ENCODE results near the gene FGGY.
"Not testable (repeated sequence)": the region's sequence is repeated elsewhere in the genome, so short reads cannot be mapped to it uniquely, and the experiment has no call there.

The FGGY gene

DNA sequence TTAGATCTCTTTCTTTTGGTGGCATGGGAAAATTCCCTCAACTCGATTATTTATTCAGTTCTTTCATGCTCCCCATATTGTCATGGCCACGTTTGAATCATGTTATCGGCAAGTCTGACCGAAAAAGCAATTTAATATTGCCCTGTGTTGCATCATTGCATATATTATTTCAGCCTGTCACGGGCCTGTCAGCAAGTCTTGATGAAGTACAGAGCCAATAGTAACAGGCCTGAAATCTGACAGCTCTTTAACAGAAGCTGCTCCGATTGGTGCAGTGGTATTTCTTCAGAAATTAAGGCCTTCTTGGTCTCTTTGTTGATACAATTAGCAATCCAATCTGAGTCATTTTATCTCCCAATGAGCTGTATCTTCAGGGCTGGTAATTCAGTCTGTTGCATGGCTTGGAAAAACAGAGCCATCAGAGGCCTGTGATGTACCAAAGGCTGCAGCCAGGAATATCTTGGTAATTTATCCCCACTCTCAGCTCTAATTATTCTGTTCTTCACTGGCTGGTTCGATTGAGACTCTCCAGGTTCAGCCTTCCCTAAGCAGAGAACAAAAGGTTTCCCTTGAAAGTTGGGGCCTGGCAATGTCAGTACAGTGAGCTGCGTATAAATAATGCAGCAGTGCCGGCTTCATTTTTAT lies 149.5 kb downstream of the FGGY start:
- Histone ChIP-seq H3K27me3 (ENCODE audit: control insufficient read depth in 1 of 2, insufficient read depth in 2 of 2, low read length in 2 of 2) (no peaks in the 10 kb centered on the region), H3K9me3 (ENCODE audit: control insufficient read depth in 2 of 2, low read length in 2 of 2) (no peaks in the 10 kb centered on the region), H3K27ac (ENCODE audit: low read length) (peak overlapping the region; percentile 89), H3K9ac (ENCODE audit: low read length in 2 of 2) (peak overlapping the region in 1 of 2 donors; percentile 54), H3K36me3 (ENCODE audit: control insufficient read depth in 2 of 2, insufficient read depth in 2 of 2, low read length in 2 of 2) (no peaks in the 10 kb centered on the region), H3K4me3 (ENCODE audit: low read length in 2 of 2) (no peak overlapping the region), H3K4me1 (ENCODE audit: control insufficient read depth, insufficient read depth, low read length) (peaks cover 28% of the 10 kb centered on the region)

- Histone ChIP-seq H3K4me3 (ENCODE audit: low read length in 2 of 2) (no peak overlapping the region), H3K27ac (ENCODE audit: low read length) (no peak overlapping the region), H3K9me3 (ENCODE audit: control insufficient read depth in 2 of 2, low read length in 2 of 2) (no peaks in the 10 kb centered on the region), H3K9ac (ENCODE audit: low read length in 2 of 2) (no peak overlapping the region), H3K27me3 (ENCODE audit: control insufficient read depth in 1 of 2, insufficient read depth in 2 of 2, low read length in 2 of 2) (no peaks in the 10 kb centered on the region), H3K36me3 (ENCODE audit: control insufficient read depth in 2 of 2, insufficient read depth in 2 of 2, low read length in 2 of 2) (no peaks in the 10 kb centered on the region), H3K4me1 (ENCODE audit: control insufficient read depth, insufficient read depth, low read length) (peaks cover 14% of the 10 kb centered on the region)
These were observed 155.1 kb downstream of the FGGY start for GRCh38 chr1:59452026-59452425.

DNA sequence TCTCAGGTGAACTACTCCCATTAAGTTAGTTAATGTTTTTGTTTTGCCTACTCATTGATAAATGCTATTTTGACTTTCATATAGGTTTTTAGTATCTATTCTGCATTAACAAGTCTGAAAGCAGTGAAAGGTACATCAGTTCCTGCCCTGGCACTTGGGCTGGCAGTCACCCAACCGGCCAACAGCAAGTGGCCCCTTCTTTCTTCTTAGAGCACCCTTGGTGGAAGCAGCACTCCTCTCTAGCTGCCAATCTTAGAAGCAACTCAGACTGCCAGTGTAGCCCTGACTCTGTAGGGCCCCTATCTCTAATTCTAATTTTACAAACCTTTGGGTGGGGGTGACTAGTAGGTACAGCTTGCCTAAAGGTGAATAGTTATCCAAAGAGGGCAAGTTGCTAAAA lies 155.7 kb downstream of the FGGY start:
- H3K36me3 ChIP-seq (ENCODE audit: control insufficient read depth in 2 of 2, insufficient read depth in 2 of 2, low read length in 2 of 2), result no peaks in the 10 kb centered on the region
- peaks cover 9% of the 10 kb centered on the region for H3K4me1 ChIP-seq (ENCODE audit: control insufficient read depth, insufficient read depth, low read length)
- H3K27me3 ChIP-seq (ENCODE audit: control insufficient read depth in 1 of 2, insufficient read depth in 2 of 2, low read length in 2 of 2), result no peaks in the 10 kb centered on the region
- H3K9ac ChIP-seq (ENCODE audit: low read length in 2 of 2), result no peak overlapping the region
- no peaks in the 10 kb centered on the region for H3K9me3 ChIP-seq (ENCODE audit: control insufficient read depth in 2 of 2, low read length in 2 of 2)
- H3K27ac ChIP-seq (ENCODE audit: low read length), result no peak overlapping the region
- H3K4me3 ChIP-seq (ENCODE audit: low read length in 2 of 2), result no peak overlapping the region

GRCh38 chr1:59453297-59453968 lies 156.5 kb downstream of the FGGY start:
- no peaks in the 10 kb centered on the region for H3K36me3 ChIP-seq (ENCODE audit: control insufficient read depth in 2 of 2, insufficient read depth in 2 of 2, low read length in 2 of 2)
- no peaks in the 10 kb centered on the region for H3K9me3 ChIP-seq (ENCODE audit: control insufficient read depth in 2 of 2, low read length in 2 of 2)
- H3K27ac ChIP-seq (ENCODE audit: low read length), result no peak overlapping the region
- H3K9ac ChIP-seq (ENCODE audit: low read length in 2 of 2), result no peak overlapping the region
- H3K4me1 ChIP-seq (ENCODE audit: control insufficient read depth, insufficient read depth, low read length), result peaks cover under 1% of the 10 kb centered on the region
- H3K27me3 ChIP-seq (ENCODE audit: control insufficient read depth in 1 of 2, insufficient read depth in 2 of 2, low read length in 2 of 2), result no peaks in the 10 kb centered on the region
- no peak overlapping the region for H3K4me3 ChIP-seq (ENCODE audit: low read length in 2 of 2)

- Histone ChIP-seq H3K36me3 (ENCODE audit: control insufficient read depth in 2 of 2, insufficient read depth in 2 of 2, low read length in 2 of 2) (no peaks in the 10 kb centered on the region), H3K4me3 (ENCODE audit: low read length in 2 of 2) (no peak overlapping the region)
These were observed 158.3 kb downstream of the FGGY start for GRCh38 chr1:59455206-59455605.

GRCh38 chr1:59457786-59458185 lies 160.9 kb downstream of the FGGY start:
- no peaks in the 10 kb centered on the region for H3K4me1 ChIP-seq (ENCODE audit: control insufficient read depth, insufficient read depth, low read length)
- H3K9me3 ChIP-seq (ENCODE audit: control insufficient read depth in 2 of 2, low read length in 2 of 2), result no peaks in the 10 kb centered on the region
- H3K4me3 ChIP-seq (ENCODE audit: low read length in 2 of 2), result no peak overlapping the region
- no peaks in the 10 kb centered on the region for H3K36me3 ChIP-seq (ENCODE audit: control insufficient read depth in 2 of 2, insufficient read depth in 2 of 2, low read length in 2 of 2)
- no peak overlapping the region for H3K9ac ChIP-seq (ENCODE audit: low read length in 2 of 2)
- no peak overlapping the region for H3K27ac ChIP-seq (ENCODE audit: low read length)
- no peaks in the 10 kb centered on the region for H3K27me3 ChIP-seq (ENCODE audit: control insufficient read depth in 1 of 2, insufficient read depth in 2 of 2, low read length in 2 of 2)

More at GRCh38 chr1:59455206-59455605, 158.3 kb downstream of the FGGY start:
- Histone ChIP-seq H3K27ac (ENCODE audit: low read length) (no peak overlapping the region), H3K9me3 (ENCODE audit: control insufficient read depth in 2 of 2, low read length in 2 of 2) (no peaks in the 10 kb centered on the region), H3K27me3 (ENCODE audit: control insufficient read depth in 1 of 2, insufficient read depth in 2 of 2, low read length in 2 of 2) (no peaks in the 10 kb centered on the region), H3K9ac (ENCODE audit: low read length in 2 of 2) (no peak overlapping the region), H3K4me1 (ENCODE audit: control insufficient read depth, insufficient read depth, low read length) (no peaks in the 10 kb centered on the region)

DNA sequence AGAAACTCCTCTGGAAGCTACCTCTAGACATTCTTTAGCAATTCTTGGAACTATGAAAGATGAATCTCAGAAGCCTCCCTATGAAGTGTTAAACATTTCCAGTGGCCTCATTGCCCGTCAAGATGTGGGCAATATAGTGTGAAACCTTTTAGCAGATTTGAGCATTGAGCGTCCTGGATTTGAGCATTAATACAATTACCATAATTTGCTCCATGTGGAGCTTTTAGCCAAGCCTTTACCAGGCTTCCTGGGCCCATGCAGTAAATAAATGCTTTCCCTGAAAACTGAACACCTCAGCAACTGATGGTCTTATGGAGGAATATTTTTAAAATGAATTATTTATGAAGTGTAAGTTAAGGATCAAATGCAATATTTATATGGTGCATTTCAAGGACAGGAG lies 162.0 kb downstream of the FGGY start:
- Histone ChIP-seq H3K27ac (ENCODE audit: low read length) (no peak overlapping the region), H3K9me3 (ENCODE audit: control insufficient read depth in 2 of 2, low read length in 2 of 2) (no peaks in the 10 kb centered on the region), H3K4me3 (ENCODE audit: low read length in 2 of 2) (no peak overlapping the region), H3K27me3 (ENCODE audit: control insufficient read depth in 1 of 2, insufficient read depth in 2 of 2, low read length in 2 of 2) (no peaks in the 10 kb centered on the region), H3K9ac (ENCODE audit: low read length in 2 of 2) (no peak overlapping the region), H3K36me3 (ENCODE audit: control insufficient read depth in 2 of 2, insufficient read depth in 2 of 2, low read length in 2 of 2) (no peaks in the 10 kb centered on the region), H3K4me1 (ENCODE audit: control insufficient read depth, insufficient read depth, low read length) (no peaks in the 10 kb centered on the region)

- not testable (repeated sequence) for H3K36me3 ChIP-seq (ENCODE audit: control insufficient read depth in 2 of 2, insufficient read depth in 2 of 2, low read length in 2 of 2); H3K9ac ChIP-seq (ENCODE audit: low read length in 2 of 2); H3K4me1 ChIP-seq (ENCODE audit: control insufficient read depth, insufficient read depth, low read length); H3K27ac ChIP-seq (ENCODE audit: low read length); H3K27me3 ChIP-seq (ENCODE audit: control insufficient read depth in 1 of 2, insufficient read depth in 2 of 2, low read length in 2 of 2); H3K9me3 ChIP-seq (ENCODE audit: control insufficient read depth in 2 of 2, low read length in 2 of 2); H3K4me3 ChIP-seq (ENCODE audit: low read length in 2 of 2)
These were observed 166.0 kb downstream of the FGGY start for GRCh38 chr1:59462942-59463341.

DNA sequence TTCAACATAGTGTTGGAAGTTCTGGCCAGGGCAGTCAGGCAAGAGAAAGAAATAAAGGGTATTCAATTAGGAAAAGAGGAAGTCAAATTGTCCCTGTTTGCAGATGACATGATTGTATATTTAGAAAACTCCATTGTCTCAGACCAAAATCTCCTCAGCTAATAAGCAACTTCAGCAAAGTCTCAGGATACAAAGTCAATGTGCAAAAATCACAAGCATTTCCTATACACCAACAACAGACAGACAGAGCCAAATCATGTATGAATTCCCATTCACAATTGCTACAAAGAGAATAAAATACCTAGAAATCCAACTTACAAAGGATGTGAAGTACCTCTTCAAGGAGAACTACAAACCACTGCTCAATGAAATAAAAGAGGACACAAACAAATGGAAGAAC lies 168.6 kb downstream of the FGGY start:
- H3K9me3 ChIP-seq (ENCODE audit: control insufficient read depth in 2 of 2, low read length in 2 of 2); H3K27me3 ChIP-seq (ENCODE audit: control insufficient read depth in 1 of 2, insufficient read depth in 2 of 2, low read length in 2 of 2); H3K36me3 ChIP-seq (ENCODE audit: control insufficient read depth in 2 of 2, insufficient read depth in 2 of 2, low read length in 2 of 2); H3K4me3 ChIP-seq (ENCODE audit: low read length in 2 of 2); H3K4me1 ChIP-seq (ENCODE audit: control insufficient read depth, insufficient read depth, low read length); H3K27ac ChIP-seq (ENCODE audit: low read length); H3K9ac ChIP-seq (ENCODE audit: low read length in 2 of 2): not testable (repeated sequence)

GRCh38 chr1:59468828-59469428 lies 172.0 kb downstream of the FGGY start:
- no peaks in the 10 kb centered on the region for H3K36me3 ChIP-seq (ENCODE audit: control insufficient read depth in 2 of 2, insufficient read depth in 2 of 2, low read length in 2 of 2)
- H3K27me3 ChIP-seq (ENCODE audit: control insufficient read depth in 1 of 2, insufficient read depth in 2 of 2, low read length in 2 of 2), result no peaks in the 10 kb centered on the region
- H3K27ac ChIP-seq (ENCODE audit: low read length), result no peak overlapping the region
- H3K9me3 ChIP-seq (ENCODE audit: control insufficient read depth in 2 of 2, low read length in 2 of 2), result peaks cover 0 to 3% of the 10 kb centered on the region in 2 donors
- H3K4me3 ChIP-seq (ENCODE audit: low read length in 2 of 2), result no peak overlapping the region
- no peaks in the 10 kb centered on the region for H3K4me1 ChIP-seq (ENCODE audit: control insufficient read depth, insufficient read depth, low read length)
- no peak overlapping the region for H3K9ac ChIP-seq (ENCODE audit: low read length in 2 of 2)

GRCh38 chr1:59471991-59472570 lies 175.2 kb downstream of the FGGY start:
- not testable (repeated sequence) for H3K9ac ChIP-seq (ENCODE audit: low read length in 2 of 2); H3K9me3 ChIP-seq (ENCODE audit: control insufficient read depth in 2 of 2, low read length in 2 of 2); H3K27me3 ChIP-seq (ENCODE audit: control insufficient read depth in 1 of 2, insufficient read depth in 2 of 2, low read length in 2 of 2); H3K27ac ChIP-seq (ENCODE audit: low read length); H3K36me3 ChIP-seq (ENCODE audit: control insufficient read depth in 2 of 2, insufficient read depth in 2 of 2, low read length in 2 of 2); H3K4me3 ChIP-seq (ENCODE audit: low read length in 2 of 2); H3K4me1 ChIP-seq (ENCODE audit: control insufficient read depth, insufficient read depth, low read length)
